Muscle layer of colon (tissue), 2 donors: Measurements from ENCODE around the gene FAM237B.

ENCODE experiments used
- H3K27ac ChIP-seq: one replicate; pipeline ENCODE4 v1.7.0; 2013; ENCODE audit warnings: low read depth, mild to moderate bottlenecking, low read length, moderate library complexity
- H3K27me3 ChIP-seq, 2 donors: one replicate each; pipeline ENCODE4 v1.7.0; 2013; ENCODE audit warnings: low read length in 2 of 2, mild to moderate bottlenecking in 2 of 2; ENCODE audit not compliant: insufficient read depth in 2 of 2, control insufficient read depth in 1 of 2
- H3K36me3 ChIP-seq: one replicate; pipeline ENCODE4 v1.7.0; 2013; ENCODE audit warnings: mild to moderate bottlenecking, low read length; ENCODE audit not compliant: insufficient read depth
- H3K4me1 ChIP-seq: one replicate; pipeline ENCODE4 v1.7.0; 2013; ENCODE audit warnings: mild to moderate bottlenecking, low read length; ENCODE audit not compliant: insufficient read depth
- H3K4me3 ChIP-seq, 2 donors: one replicate each; pipeline ENCODE4 v1.7.0; 2013; ENCODE audit warnings: low read length in 2 of 2, low read depth in 1 of 2, mild to moderate bottlenecking in 1 of 2, moderate library complexity in 1 of 2
- H3K9ac ChIP-seq: one replicate; pipeline ENCODE4 v1.7.0; 2013; ENCODE audit warnings: low read length
- H3K9me3 ChIP-seq: one replicate; pipeline ENCODE4 v1.7.0; 2013; ENCODE audit warnings: mild to moderate bottlenecking, low read length
- donor health status: abdominal sarcoma.
- donor health status: Adenocarcinoma of cecum.

The FAM237B gene

DNA sequence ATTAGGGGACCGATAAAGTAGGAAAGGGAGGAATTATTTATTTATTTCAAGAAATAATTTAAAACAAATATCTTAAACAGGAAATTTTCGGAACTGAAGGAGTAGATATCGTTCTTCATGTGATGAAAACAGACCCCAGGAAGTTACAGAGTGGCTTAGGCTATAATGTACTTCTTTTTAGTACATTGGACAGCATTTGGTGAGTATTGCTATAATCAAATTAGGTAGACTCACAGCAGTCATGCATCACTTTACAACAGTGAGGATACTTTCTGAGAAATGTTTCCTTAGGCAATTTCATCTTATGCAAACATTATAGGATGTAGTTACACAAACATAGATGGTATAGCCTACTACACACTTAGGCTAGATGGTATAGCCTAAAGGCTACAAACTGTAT, 33.0 kb downstream of the FAM237B start:
- Histone ChIP-seq H3K36me3 (peaks cover 14% of the 10 kb centered on the region), H3K9me3 (no peaks in the 10 kb centered on the region), H3K9ac (no peak overlapping the region), H3K4me3 (no peak overlapping the region), H3K4me1 (no peaks in the 10 kb centered on the region), H3K27ac (no peak overlapping the region), H3K27me3 (no peaks in the 10 kb centered on the region)

DNA sequence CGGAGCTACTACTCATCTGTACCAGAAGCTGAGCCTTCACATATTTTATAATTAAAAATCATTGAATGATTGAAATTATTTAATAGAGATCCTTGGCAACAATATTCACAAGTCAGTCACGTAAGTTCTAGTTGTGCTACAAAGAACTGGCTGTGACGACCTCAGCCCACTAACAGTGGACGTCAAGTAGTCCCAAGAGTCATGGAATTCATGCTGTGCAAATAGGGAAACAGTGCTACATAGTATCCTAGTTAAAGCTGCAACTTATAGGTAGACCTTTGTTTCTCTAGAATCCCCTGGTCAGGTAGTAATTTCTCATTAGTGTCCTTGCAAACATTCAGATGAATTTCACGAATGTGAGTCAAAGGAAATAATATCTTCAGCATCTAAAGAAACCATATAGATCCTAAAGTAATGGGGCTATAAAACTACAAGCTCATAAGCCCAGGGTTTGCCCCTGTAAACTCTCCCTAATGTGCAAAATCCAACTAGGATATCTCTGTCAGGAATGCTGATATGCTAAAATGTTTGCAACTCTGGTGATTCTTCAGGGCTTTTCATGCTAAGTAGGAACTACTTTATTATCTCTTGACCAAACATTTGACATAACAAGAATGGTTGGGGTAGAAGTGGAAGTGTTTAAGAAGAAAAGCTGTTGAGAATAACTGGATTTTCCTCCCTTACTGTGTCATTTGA, 44.9 kb downstream of the FAM237B start:
- Histone ChIP-seq H3K27ac (no peak overlapping the region), H3K4me3 (no peak overlapping the region), H3K27me3 (no peaks in the 10 kb centered on the region), H3K9ac (no peak overlapping the region), H3K4me1 (no peaks in the 10 kb centered on the region), H3K9me3 (no peaks in the 10 kb centered on the region), H3K36me3 (peaks cover 4% of the 10 kb centered on the region)

DNA sequence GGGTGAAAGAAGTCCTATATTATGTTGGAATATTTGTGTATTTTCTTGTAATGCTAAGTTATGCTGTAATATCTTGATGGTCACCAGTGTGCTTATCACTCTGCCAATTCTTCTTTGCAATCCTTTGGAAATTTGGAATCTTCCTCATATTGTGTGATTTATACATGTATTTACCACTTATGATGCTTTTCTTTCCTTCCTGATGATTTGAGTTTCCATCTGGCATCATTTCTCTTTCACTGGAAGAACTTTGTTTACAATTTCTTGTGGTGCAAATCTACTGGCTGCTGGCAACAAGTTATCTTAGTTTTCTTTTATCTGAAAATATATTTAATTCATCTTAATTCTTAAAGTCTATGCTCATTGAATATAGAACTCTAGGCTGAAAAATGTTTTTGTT, 46.9 kb downstream of the FAM237B start:
- H3K9ac ChIP-seq: no peak overlapping the region
- no peaks in the 10 kb centered on the region for H3K27me3 ChIP-seq
- no peaks in the 10 kb centered on the region for H3K4me1 ChIP-seq
- H3K27ac ChIP-seq: no peak overlapping the region
- no peaks in the 10 kb centered on the region for H3K9me3 ChIP-seq
- no peaks in the 10 kb centered on the region for H3K36me3 ChIP-seq
- H3K4me3 ChIP-seq: no peak overlapping the region

DNA sequence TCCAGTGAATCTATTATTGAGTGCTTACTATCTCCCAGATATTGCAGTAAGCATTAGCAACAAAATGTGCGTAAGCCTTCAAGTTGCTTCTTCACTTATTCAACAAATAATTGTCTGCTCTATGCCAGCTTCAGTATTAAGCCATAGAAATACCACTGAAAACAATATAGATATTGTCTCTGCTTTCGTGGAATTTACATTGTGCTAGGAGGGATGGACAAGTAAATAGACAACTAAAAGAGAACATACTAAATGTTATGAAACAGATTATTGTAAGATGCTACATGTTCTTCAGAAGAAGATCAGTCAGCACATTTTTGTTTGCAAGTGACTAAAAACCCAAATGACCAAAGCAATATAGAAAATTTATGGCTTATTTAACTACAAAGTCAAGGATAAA, 48.9 kb downstream of the FAM237B start:
- H3K27me3 ChIP-seq: no peaks in the 10 kb centered on the region

DNA sequence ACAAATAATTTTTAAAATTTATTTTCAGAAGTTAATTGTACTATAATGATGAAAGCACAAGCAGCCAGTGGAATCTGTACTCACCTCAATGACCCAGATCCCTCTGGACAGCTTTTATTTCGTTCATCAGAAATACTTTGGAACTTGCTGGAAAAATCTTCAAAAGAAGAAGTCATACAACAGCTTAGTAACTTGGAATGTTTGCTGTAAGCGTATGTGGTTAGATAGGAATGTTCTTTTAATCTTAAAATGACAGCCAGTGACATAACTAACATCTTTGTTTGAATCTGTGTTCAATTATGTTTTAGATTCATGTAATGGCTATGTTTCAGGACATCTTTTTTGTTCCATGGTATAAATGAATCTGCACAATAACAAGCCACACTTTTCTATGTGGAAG, 49.4 kb downstream of the FAM237B start:
- H3K27ac ChIP-seq: no peak overlapping the region
- no peaks in the 10 kb centered on the region for H3K4me1 ChIP-seq
- H3K9ac ChIP-seq: no peak overlapping the region
- no peaks in the 10 kb centered on the region for H3K9me3 ChIP-seq
- H3K27me3 ChIP-seq: no peaks in the 10 kb centered on the region
- H3K36me3 ChIP-seq: no peaks in the 10 kb centered on the region
- no peak overlapping the region for H3K4me3 ChIP-seq

More for the DNA sequence above, 48.9 kb downstream of the FAM237B start:
- Histone ChIP-seq H3K27ac (no peak overlapping the region), H3K4me3 (no peak overlapping the region), H3K9me3 (no peaks in the 10 kb centered on the region), H3K9ac (no peak overlapping the region), H3K4me1 (no peaks in the 10 kb centered on the region), H3K36me3 (no peaks in the 10 kb centered on the region)

DNA sequence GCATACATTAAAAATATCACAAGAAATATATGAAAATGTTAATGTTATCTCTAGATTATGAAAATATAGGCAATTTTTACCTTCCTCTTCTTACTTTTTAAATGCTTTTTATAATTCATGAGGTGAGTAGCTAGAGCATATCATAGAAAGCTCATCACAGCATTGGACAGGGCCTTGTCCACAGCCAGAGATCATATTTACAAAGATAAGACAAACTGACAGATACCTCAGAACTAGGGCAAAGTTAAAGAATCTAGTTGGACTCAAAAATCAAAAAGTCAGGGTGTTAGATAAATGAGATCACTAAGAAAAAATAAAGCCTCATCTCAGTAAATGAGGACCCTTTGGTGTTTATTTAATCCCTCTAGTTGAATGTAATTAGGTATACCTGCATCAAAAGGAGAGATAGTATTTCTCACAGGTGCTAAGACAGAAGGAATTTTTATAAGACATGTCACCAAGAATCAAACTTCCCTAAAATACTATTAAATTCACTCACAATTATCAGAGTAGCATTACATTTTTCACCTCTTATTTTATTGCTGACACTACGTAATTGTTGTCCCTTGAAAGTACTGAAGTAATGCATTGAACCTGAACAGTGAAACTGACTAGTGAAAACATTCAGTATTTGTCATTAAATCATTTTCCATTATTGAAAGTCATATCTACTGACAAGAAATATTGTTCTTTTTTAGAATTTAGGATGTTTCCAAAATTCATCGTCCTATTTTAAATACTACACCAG, 50.5 kb downstream of the FAM237B start:
- Histone ChIP-seq H3K36me3 (no peaks in the 10 kb centered on the region), H3K9ac (no peak overlapping the region), H3K9me3 (no peaks in the 10 kb centered on the region), H3K4me1 (no peaks in the 10 kb centered on the region), H3K27me3 (no peaks in the 10 kb centered on the region), H3K27ac (no peak overlapping the region), H3K4me3 (no peak overlapping the region)

DNA sequence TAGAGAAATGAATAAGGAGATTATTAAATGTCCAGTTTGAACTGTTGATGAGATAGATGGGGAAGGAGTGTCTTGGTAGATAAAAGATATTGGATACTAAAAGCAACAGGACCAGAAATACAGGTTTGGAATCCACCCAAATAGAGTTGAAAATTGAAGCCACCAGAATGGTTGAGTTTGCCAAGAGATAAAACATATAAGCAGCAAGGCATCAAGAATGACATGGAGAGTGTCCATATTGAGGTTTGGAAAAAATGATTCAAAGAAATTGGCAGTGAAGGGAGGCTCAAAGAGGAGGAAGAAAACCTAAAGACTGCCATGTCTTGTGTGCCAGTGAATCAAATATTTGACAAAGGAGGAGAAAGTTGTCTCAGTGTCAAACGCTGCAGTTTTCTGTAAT, 51.9 kb downstream of the FAM237B start:
- Histone ChIP-seq H3K4me3 (no peak overlapping the region), H3K27me3 (no peaks in the 10 kb centered on the region), H3K9me3 (no peaks in the 10 kb centered on the region), H3K9ac (no peak overlapping the region), H3K36me3 (no peaks in the 10 kb centered on the region), H3K27ac (no peak overlapping the region), H3K4me1 (no peaks in the 10 kb centered on the region)

DNA sequence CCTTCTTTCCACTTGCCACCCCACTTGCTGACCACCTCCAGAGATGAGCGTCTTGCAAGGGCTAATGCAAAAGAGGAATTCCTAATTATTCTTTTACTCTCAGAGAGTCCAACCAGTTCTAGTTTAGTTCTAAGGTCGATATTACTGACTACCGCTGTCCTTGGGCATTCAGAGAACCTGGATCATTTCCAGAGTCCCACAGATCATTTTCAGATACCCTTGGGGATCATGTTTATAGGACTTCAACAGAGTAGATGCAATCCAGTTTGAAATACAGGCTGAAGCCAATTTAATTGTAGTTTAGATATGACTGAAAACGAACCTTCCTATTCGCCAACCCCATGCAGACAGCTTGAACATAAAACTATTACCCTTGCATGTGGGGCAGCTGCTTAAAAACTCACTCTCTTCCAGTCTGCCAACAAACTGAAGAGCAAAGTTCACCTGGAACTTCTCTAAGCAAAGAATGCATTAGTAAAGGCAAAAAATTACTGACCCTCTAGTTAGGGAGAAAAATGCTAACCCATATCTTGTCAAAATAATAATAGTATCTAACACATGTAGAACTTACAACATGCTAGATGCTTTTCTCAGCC, 53.7 kb downstream of the FAM237B start:
- no peak overlapping the region for H3K9ac ChIP-seq

DNA sequence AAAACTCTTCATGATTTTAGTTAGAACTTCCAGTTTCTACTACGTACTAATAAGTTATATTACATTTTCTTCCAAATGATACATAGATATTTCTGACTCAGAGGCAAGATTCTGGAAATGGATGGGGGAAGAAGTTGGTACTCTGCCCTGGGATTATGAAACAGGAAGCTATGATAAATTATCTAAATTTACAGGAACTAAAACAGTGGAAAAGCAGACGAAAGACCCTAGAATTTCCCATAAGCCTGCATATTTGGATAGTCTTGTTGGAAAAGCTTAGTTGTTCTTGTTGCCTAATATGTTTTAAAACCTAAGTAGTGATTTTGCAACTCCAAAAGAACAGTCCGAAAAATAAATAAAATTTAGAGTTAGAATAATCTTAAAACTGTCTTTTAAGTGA, 54.3 kb downstream of the FAM237B start:
- H3K36me3 ChIP-seq: no peaks in the 10 kb centered on the region
- H3K4me3 ChIP-seq: no peak overlapping the region
- no peaks in the 10 kb centered on the region for H3K9me3 ChIP-seq
- no peaks in the 10 kb centered on the region for H3K4me1 ChIP-seq
- no peaks in the 10 kb centered on the region for H3K27me3 ChIP-seq
- no peak overlapping the region for H3K27ac ChIP-seq
- no peak overlapping the region for H3K9ac ChIP-seq

More for the DNA sequence above, 53.7 kb downstream of the FAM237B start:
- no peak overlapping the region for H3K27ac ChIP-seq
- H3K27me3 ChIP-seq: no peaks in the 10 kb centered on the region
- H3K9me3 ChIP-seq: no peaks in the 10 kb centered on the region
- no peaks in the 10 kb centered on the region for H3K36me3 ChIP-seq
- no peak overlapping the region for H3K4me3 ChIP-seq
- no peaks in the 10 kb centered on the region for H3K4me1 ChIP-seq
